Thyroid gland (tissue), 4 donors: ENCODE data around the gene TRIM13. TPM values are rescaled to one million over a fixed set of nuclear protein-coding genes. Genes with fewer than 3 reads are reported as not detected.
"Not testable (repeated sequence)": the region's sequence is repeated elsewhere in the genome, so short reads cannot be mapped to it uniquely, and the experiment has no call there.

Experiments
- DNase-seq, 2 donors: peaks; one replicate each; pipeline ENCODE4 v3.0.0-alpha.2; 2019
- H3K27ac ChIP-seq, 3 donors: fragments of 200-600 bp; sonication (generic); 1 replicate in 2 of 3; 2 replicates in 1 of 3; pipeline ENCODE4 v1.5.1; 2016 to 2019; ENCODE audit warnings: mild to moderate bottlenecking in 1 of 3, moderate library complexity in 1 of 3
- H3K27me3 ChIP-seq: fragments of 200-600 bp; sonication (generic); one replicate; pipeline ENCODE4 v1.5.1; 2019
- H3K36me3 ChIP-seq, 2 donors: fragments of 200-600 bp; sonication (generic); one replicate each; pipeline ENCODE4 v1.5.1; 2016 to 2019
- H3K4me1 ChIP-seq, 2 donors: fragments of 200-600 bp; sonication (generic); one replicate each; pipeline ENCODE4 v1.5.1; 2017 to 2019
- H3K4me3 ChIP-seq, 3 donors: fragments of 200-600 bp; sonication (generic); replicated peaks in 1 of 3; 1 replicate in 2 of 3; 2 replicates in 1 of 3; pipeline ENCODE4 v1.5.1; 2016; ENCODE audit warnings: mild to moderate bottlenecking in 1 of 3
- H3K9me3 ChIP-seq: fragments of 200-600 bp; sonication (generic); one replicate; pipeline ENCODE4 v1.5.1; 2017
- POLR2A ChIP-seq, 2 donors: fragments of 450-650 bp; IDR thresholded peaks; one replicate each; pipeline ENCODE4 v1.6.1; 2017; ENCODE audit warnings: antibody characterized with exemption in 2 of 2, mild to moderate bottlenecking in 2 of 2, moderate library complexity in 1 of 2
- WGBS, 2 donors: methylation state at CpG; one replicate each; pipeline ENCODE4 v1.1.5; 2017; 5-methylcytosine and 5-hydroxymethylcytosine counted together
- intact Hi-C: fragments of 100-400 bp; cut with DNase I; formaldehyde crosslinking; loops from one replicate; pipeline ENCODE4 v1.15.1; 2023
- total RNA-seq, 4 donors: library from RNA; depleted of rRNA; stranded (reverse); fragments of >200 nt; gene quantifications; one replicate each; pipeline ENCODE4 v1.2.3, GENCODE V29; 2016
- TF ChIP-seq, protein P1 (sequence below), 6 experiments: fragments of 200-600 bp in 3 of 6; fragments of 450-650 bp in 3 of 6; sonication (generic) in 3 of 6; IDR thresholded peaks; one replicate each; pipeline ENCODE4 v1.5.1; 2016 to 2019; ENCODE audit warnings: antibody characterized with exemption in 6 of 6, mild to moderate bottlenecking in 2 of 6, inconsistent platforms in 1 of 6, moderate library complexity in 1 of 6

TRIM13 gene
- 10 to 100 TPM; 24.5 to 38.7 (median 29.0) TPM for total RNA-seq

GRCh38 chr13:49996951-49997895 lies at the start of gene TRIM13:
TSS of gene TRIM13 (plus strand) at chr13:49997042. CDS start at chr13:50011941, 14,899 bp downstream.
- Histone ChIP-seq H3K4me1 (peaks cover 29 to 33% of the 10 kb centered on the region in 2 donors), H3K27ac (peak within 1 kb of the TSS; percentile 97 to 99 (median 98)), H3K9me3 (no peaks in the 10 kb centered on the region), H3K4me3 (peak within 1 kb of the TSS; percentile 89 to 93 (median 90)), H3K27me3 (no peaks in the 10 kb centered on the region), H3K36me3 (no peaks in the 10 kb centered on the region)
- 1 to 2% methylated on average over 32 to 50 of the region's 56 CpGs for WGBS, 2 donors
- TF ChIP-seq POLR2A (IDR thresholded peaks at IDR 0.05) = peak in 1 of 2 donors; percentile 83
- TF ChIP-seq, protein P1, sequence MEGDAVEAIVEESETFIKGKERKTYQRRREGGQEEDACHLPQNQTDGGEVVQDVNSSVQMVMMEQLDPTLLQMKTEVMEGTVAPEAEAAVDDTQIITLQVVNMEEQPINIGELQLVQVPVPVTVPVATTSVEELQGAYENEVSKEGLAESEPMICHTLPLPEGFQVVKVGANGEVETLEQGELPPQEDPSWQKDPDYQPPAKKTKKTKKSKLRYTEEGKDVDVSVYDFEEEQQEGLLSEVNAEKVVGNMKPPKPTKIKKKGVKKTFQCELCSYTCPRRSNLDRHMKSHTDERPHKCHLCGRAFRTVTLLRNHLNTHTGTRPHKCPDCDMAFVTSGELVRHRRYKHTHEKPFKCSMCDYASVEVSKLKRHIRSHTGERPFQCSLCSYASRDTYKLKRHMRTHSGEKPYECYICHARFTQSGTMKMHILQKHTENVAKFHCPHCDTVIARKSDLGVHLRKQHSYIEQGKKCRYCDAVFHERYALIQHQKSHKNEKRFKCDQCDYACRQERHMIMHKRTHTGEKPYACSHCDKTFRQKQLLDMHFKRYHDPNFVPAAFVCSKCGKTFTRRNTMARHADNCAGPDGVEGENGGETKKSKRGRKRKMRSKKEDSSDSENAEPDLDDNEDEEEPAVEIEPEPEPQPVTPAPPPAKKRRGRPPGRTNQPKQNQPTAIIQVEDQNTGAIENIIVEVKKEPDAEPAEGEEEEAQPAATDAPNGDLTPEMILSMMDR (IDR thresholded peaks at IDR 0.05) = peak; percentile 22 to 83 (median 71)
- DNase-seq = peak; percentile 91 to 93
- intact Hi-C loops = loop anchor here (10.0 kb wide), 2 partner anchors 88 to 128 kb away; no protein-coding TSS in a partner anchor

GRCh38 chr13:49948777-49949270 lies 48.0 kb upstream of the TRIM13 start:
- H3K27ac ChIP-seq, DNase-seq, H3K4me1 ChIP-seq, H3K9me3 ChIP-seq, H3K36me3 ChIP-seq, intact Hi-C loops, H3K4me3 ChIP-seq, H3K27me3 ChIP-seq: not testable (repeated sequence)
- 97% methylated on average over 6 of the region's 6 CpGs for WGBS, 2 donors

GRCh38 chr13:49951754-49952535 lies 44.9 kb upstream of the TRIM13 start:
- no peaks in the 10 kb centered on the region for H3K9me3 ChIP-seq
- H3K27me3 ChIP-seq = no peaks in the 10 kb centered on the region
- WGBS, 2 donors = 88 to 94% methylated on average over 7 of the region's 7 CpGs
- H3K36me3 ChIP-seq = no peaks in the 10 kb centered on the region
- no peaks in the 10 kb centered on the region for H3K4me1 ChIP-seq
- TF ChIP-seq, protein P1 (IDR thresholded peaks at IDR 0.05) = no peak
- no peak for TF ChIP-seq POLR2A (IDR thresholded peaks at IDR 0.05)
- intact Hi-C loops = no loop called here
- H3K27ac ChIP-seq = no peak overlapping the region
- no peak overlapping the region for H3K4me3 ChIP-seq
- DNase-seq = no peak

- 95 to 100% methylated on average over 1 of the region's 1 CpG for WGBS, 2 donors
These were observed 43.3 kb upstream of the TRIM13 start for GRCh38 chr13:49953560-49953959.

More at GRCh38 chr13:49953560-49953959, 43.3 kb upstream of the TRIM13 start:
- intact Hi-C loops = no loop called here
- Histone ChIP-seq H3K36me3 (no peaks in the 10 kb centered on the region), H3K4me1 (no peaks in the 10 kb centered on the region), H3K27ac (no peak overlapping the region), H3K4me3 (no peak overlapping the region), H3K27me3 (no peaks in the 10 kb centered on the region), H3K9me3 (no peaks in the 10 kb centered on the region)
- no peak for TF ChIP-seq POLR2A (IDR thresholded peaks at IDR 0.05)
- TF ChIP-seq, protein P1 (IDR thresholded peaks at IDR 0.05) = no peak
- no peak for DNase-seq
